ENCODE measurements around the gene FAM171A1.
"Not testable (repeated sequence)": the region's sequence is repeated elsewhere in the genome, so short reads cannot be mapped to it uniquely, and the experiment has no call there.

FAM171A1 gene

DNA sequence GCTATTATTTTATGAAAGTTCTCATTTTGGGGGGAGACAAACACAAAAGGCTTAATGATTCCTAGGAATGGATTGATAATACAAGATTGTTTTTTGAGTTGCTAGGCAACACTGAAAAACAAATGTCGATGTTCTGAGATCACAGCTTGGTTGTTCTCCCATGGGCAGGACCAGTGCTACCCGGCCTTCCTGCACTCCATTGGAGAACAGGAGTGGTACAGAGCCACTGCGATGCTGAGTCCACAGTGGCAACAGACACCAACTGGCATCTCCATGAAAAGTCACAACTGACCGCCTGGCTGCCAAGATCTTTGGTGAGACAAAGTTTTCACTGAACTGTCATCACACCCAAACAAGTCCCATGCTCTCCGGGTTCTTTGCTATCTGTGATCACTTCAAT lies 133.7 kb downstream of the FAM171A1 start:
- DNase-seq: no peak

DNA sequence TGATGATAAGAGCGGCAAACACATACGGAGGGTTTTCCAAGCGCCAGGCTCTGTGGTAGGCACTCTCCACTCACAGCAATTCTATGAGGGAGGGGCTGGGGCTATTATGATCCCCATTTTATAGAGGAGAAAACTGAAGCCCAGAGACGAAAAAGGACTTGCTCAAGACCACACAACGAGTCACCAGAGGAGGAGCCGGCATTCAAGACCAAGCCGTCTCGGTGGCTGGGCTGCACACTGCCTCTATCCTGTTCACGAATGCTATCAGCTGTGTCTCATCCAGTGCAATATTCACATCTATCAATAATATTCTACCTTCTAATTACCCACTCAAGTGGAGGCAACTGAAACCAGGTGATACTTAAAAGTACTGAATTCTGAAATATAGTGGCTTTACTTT lies 134.7 kb downstream of the FAM171A1 start:
- no peak for DNase-seq

DNA sequence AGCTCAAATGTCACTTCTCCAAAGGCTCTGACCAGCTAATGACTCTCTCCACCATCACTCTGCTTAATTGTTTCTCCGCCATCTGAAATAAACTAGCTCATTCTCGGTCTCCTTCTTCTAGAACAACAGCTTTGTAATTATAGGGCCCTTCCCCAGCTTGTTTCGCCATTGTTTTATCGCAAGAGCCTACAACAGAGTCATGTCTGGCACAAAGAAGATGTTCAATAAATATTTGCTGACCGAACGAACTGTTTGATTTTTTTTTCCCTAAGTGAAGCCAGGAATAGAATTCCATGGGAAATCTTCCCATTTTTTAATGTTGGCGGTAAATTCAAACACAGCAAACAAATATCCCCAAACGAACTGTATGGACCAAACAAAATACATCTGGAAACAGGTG lies 138.8 kb downstream of the FAM171A1 start:
- DNase-seq: no peak

DNA sequence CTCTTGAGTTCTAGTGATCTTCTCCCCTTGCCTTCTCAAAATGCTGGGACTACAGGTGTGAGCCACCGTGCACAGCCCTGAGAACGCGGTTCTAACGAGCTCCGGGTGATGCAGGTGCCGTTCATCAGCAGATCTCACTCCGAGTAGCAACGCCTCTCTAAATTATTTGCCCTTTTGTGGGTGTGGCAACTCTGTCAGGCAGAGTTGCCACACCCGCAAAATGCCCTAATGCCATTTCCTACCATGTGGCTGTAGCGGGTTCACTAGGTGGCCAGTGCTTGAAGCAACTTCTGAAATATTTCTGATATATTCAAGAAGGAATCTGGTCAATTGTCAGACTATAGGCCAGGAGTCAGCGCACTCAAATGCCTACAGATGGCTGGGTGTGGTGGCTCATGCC lies 139.7 kb downstream of the FAM171A1 start:
- DNase-seq: no peak

DNA sequence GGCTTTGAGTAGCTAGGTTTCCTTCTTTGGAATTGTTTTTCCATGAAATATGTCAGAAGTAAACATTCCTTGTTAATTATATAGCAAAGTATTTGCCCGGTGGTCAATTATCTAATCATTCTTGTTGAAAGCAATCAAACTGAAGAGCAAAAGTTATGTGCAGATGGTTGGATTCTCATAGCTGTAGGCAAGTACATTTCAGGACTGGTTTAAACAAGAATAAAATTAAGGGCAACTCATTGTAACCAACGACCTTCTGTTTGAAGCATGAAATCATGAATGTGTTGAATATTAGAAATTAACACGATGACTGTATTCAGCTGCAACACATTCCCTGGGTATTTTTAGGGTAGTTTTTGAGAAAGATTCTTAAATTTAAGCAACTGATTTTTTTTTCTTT lies 140.8 kb downstream of the FAM171A1 start:
- no peak for DNase-seq

- no peak for DNase-seq
Observed at GRCh38 chr10:15229268-15229667, 141.8 kb downstream of the FAM171A1 start.

GRCh38 chr10:15228426-15228825 lies 142.7 kb downstream of the FAM171A1 start:
- no peak for DNase-seq

DNA sequence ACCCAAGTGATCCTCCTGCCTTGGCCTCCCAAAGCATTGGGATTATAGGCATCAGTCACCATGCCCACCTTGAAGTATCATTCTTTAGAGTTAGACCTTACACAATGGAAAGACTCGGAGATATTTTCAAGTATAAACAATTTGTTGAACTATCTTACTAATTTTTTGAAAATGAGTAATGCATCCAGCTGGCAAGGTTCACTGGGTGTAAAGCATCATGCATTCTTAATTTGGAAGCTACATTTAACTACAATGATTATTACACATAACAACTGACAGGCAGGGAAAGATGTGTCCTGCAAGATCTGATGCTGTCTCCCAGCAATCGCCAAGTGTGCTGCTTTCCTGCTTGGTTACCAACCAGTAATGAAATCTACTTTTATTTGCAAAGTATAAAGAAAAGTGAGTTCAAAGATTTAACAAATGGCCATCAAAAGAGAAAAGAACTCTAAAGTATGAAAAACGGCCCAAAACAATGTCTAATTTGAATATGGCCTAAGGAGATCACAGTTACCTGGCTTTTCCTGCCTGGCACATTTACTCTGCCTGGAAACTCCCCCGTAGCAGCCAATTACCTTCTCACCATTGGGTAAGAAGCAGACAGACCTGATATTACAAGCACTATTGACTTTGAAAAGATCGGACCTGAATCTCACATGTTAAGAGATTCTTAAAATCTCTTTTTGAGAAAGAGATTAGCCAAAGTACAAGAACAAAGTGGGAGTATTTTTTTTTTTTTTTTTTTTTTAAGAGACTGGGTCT lies 143.3 kb downstream of the FAM171A1 start:
- no peak for DNase-seq

- DNase-seq: no peak
Observed at GRCh38 chr10:15225511-15225910, 145.6 kb downstream of the FAM171A1 start.

DNA sequence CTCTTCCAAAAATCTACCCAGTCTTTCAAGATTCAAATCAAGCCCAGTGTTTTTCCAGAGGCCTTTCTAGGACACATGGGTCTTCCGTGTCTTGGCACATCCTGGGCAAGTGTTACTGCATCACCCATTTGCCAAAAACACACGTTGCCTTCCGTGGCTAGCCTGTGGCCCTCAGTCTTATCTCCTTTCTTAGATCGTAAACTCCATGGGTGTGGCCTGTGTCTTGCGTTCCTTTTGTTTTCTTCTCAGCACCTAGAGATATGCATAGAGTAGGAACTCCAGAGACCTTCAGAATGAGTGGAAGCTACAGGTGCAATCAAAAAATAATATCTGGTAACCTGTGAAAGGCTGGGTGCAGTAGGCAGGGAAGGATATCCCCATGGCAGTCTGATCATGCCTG lies 146.1 kb downstream of the FAM171A1 start:
- no peak for DNase-seq

DNA sequence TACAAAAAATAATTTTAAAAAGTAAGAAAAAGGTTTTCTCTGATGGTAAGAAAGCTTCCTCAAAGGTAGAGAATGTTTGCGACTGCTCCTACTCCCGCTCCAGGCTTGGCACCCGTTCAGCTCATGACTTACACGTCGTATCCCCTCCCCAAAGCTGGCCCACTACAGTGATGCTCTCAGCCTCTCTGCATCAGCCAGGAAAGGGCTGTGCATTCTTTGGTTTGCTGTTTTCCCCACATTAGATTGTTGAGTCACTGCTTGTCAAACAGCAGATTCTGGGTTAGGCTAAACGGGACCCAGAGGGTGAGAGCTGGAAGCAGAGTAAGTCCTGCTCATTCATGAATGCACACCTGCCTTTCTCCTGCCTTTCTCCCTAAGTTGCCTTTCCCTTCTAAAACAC lies 147.9 kb downstream of the FAM171A1 start:
- DNase-seq: no peak

DNA sequence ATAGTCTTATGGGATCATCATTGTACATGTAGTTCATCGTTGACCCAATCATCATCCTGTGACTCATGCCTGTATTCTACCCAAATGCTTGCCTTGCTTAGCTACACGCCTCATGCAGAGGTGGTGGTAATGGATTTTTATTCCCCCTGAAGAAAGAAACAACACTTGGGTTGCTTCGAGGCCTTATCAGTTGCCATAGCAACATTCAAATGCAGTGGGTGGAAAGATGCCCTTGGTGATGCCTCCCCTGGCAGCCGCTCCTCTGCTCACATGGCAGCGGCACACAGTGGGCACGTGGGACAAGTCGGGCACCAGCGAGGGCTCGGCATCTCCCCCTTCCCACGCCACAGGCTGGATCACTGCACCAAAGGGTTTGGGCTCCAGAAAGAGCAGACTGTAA lies 148.6 kb downstream of the FAM171A1 start:
- no peak for DNase-seq

DNA sequence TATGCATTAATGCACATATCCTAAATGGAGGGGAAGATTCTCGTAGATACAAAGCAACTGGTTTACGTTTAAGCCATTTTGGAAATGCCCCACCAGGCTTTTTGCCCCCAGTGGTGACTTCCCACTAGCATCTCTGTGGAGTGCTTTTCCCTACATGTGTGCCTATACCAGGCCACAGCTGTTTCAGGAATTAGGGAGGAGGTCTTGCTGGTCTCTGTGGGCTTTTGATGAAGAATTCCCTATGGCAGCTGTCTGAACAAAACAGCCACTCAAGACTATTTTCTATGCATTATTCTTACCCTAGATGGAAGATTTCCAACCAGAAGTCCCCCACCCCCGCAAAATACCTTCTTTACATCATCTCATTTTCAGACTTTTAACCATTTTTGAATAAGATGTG lies 150.6 kb downstream of the FAM171A1 start:
- DNase-seq: no peak

DNA sequence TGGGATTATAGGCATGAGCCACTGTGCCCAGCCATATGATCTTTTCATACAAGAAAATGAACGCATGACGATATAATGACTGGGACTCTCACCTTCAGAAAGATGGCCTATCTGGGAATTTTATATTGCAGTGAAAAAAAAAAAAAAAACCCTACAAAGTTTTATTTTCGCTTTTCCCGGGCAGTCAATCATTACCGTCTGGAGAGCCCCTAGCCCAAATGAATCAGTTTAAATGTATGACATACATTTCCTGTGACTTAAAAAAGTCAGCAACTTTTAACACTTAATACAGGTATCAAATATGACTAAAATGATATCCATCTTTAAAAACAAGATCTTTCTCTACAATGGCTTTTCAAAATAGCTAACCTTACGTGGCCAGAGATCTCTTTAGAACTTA lies 154.4 kb downstream of the FAM171A1 start:
- DNase-seq: no peak

DNA sequence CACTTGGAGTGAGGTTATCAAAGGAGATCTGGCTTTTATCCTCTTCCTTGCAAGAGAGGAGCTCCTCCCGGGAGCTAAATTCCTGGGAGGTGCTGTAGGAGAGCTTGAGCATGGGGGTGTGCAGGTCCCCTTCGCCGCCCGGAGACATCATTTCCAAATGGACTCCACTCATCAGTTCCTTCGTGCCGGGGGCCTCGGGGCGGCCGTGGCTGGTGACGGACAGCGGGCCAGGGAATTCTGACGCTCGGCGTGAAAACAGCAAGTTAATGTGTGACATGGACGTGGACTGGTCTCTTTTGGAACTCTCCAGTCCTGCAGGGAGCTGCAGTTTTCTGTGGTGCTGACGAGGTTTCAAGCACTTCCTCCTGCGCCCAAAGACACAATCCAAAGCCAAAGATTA lies 156.9 kb downstream of the FAM171A1 start:
- DNase-seq: no peak

GRCh38 chr10:15213461-15213861 lies 157.6 kb downstream of the FAM171A1 start:
- no peak for DNase-seq

DNA sequence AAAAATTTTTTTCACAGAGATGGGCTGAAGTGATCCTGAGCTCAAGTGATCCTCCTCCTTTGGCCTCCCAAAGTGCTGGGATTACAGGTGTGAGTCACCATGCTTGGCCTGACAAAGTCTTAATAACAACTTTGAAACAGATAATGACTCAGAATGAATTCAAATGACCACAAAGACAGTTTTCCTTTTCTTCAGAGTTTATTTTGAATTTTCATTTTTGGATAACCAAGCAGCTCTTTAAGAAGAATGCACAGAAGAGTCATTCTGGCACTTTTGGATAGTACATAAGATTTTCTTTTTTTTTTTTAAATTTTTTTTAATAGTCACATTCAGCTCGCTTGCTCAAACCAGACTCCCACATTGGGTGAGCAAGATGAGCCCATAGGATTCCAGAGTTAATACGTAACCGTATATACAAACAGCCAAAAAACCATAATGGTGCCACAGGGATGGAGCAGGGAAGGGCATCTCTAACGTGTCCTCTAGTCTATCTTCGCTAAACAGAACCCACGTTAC lies 159.6 kb downstream of the FAM171A1 start:
- peak; percentile 11 for DNase-seq

DNA sequence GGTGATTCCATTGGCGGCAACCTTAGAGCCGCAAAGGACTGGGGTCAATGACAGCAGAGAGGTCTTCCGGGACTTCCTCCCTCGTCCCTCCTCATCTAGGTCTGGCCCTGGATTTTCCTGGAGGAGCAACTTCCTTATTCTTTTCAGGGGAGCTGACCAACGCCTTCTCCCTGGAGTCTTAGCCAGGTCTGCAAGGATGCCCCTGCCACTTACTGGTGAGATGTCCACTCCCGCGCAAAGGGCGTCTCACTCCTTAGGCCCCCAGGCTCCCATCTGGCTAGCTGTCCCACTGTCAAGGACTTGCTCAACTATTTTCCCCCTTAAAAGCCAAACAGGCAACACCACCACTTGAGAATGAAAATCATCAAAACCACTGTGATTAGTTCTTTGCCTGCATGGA lies 160.6 kb downstream of the FAM171A1 start:
- DNase-seq: no peak

DNA sequence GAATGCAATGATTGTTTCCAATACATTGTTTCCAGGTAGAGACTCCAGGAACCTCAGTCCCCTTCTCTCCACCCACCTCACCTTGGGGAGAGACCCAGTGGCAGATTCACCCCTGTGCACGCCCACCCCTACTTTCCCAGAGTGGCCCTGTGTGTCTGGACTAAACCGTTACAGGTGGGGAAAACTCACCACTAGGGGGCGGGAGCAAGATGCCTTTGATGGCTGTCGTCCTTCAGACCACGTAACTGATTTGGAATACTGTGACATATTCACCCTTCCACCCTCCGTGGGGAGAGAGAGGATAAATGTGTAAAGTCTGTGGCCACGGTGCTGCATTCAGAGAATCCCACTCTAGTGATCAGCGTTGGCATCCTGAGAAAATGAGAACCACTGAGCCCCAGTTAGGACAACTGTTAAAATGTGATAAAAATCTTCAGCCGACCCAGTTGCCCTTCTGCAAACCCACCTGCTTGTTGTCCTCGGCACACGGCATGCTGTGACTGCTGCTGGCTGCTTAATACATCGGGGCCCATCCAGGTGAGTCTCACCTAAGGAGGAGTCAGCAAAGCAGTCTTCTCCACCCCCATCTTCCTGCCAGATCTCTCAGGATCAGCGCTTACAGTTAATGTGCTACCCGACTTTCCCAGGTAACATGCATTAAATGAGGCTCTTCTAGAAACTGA lies 161.1 kb downstream of the FAM171A1 start:
- DNase-seq: peak; percentile 88

GRCh38 chr10:15208221-15208620 lies 162.9 kb downstream of the FAM171A1 start:
- no peak for DNase-seq

DNA sequence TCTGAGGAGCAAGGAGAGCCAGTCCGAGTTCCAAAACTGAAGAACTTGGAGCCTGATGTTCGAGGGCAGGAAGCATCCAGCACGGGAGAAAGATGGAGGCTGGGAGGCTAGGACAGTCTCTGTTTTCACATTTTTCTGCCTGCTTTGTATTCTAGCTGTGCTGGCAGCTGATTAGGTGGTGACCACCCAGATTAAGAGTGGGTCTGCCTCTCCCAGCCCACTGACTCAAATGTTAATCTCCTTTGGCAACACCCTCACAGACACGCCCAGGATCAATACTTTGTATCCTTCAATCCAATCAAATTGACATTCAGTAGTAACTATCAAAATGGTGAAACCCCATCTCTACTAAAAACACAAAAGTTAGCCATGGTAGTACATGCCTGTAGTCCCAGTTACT lies 163.7 kb downstream of the FAM171A1 start:
- DNase-seq: not testable (repeated sequence)

GRCh38 chr10:15202639-15203038 lies 168.4 kb downstream of the FAM171A1 start:
- DNase-seq: no peak

DNA sequence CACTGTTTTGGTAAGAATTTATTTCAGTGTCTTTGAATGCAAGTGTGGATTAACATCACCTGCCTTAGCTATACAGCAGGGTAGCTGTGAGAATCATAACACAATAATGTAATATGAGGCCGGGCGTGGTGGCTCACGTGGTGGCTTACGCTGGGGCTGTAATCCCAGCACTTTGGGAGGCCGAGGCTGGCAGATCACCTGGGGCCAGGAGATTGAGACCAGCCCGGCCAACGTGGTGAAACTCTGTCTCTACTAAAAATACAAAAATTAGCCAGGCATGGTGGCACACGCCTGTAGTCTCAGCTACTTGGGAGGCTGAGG lies 168.8 kb downstream of the FAM171A1 start:
- not testable (repeated sequence) for DNase-seq

DNA sequence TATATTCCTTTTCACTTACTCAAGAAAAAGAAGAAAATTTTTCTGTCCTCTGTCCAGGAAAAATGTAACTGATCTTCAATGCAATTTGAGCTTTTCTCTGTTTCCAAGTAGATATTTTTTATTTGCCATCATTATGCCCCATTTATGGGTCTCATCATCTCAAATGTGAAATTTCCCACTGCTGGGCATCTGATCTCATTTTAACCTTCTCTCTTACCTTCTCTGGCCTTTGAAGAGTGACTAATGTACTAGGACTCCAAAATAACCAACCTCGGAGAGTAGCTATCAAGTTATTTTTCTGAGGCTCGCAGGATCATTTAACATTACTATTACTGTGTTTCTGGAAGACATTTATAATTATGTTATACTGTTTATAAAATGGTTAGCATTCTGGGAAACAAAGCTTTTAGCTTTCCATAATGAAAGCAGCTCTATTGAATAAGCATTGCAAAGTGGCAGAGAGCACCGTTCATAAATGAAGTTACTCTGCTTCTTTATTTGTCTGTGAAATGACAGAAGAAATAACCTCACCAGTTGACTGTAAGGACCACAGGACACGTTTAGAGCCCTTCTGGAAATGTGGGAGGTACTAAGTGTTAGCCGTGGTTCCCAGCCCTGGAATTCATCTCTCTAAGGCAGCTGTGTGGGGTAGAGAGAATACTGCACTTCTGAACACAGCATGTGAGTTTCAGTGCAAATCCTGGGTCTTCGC lies 169.3 kb downstream of the FAM171A1 start:
- no peak for DNase-seq
